Kidney capillary endothelial cell (primary cell): Measurements from ENCODE around the gene CMSS1.
A peak's percentile ranks its signal among the peaks of the same experiment; 100 is the strongest.

Source experiments
- DNase-seq: peaks from one replicate; pipeline ENCODE4 v3.0.0-alpha.2; 2018; ENCODE audit warnings: low spot score

The CMSS1 gene

DNA sequence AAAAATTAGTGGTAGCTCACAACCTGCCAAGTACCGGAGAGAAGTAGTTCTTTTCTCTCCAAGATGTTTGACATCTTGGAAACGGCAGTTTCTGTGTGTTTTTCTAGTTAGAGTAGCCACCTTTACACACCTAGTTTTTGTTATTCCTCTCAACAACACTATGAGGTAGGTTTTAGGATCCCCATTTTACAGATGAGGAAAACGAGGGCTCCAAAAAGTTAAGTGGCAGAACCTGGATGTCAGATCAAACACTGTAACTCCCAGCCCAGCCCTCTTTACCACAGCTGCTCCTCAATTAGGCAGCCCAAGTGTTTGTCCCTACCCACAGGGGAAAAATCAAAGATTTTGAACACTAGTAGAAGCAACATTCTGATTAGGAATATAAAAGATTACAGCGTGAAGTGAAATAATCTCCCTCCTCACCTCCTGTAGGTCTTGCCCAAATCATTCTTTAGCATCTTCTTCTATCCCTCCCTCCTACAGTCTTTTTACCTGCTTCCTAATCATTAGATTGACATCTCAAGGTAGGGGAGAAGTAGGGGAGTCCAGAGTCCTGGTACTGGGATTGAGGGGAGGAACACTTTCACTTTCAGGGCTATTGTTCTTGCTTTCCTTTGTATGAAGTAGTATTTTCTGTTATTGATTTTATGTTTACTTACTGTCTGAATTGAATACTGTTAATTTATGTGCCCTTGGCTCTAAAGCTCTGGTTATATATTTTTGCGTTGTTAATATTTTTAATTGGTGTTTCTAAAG, 142.6 kb downstream of the CMSS1 start:
- no peak for DNase-seq

DNA sequence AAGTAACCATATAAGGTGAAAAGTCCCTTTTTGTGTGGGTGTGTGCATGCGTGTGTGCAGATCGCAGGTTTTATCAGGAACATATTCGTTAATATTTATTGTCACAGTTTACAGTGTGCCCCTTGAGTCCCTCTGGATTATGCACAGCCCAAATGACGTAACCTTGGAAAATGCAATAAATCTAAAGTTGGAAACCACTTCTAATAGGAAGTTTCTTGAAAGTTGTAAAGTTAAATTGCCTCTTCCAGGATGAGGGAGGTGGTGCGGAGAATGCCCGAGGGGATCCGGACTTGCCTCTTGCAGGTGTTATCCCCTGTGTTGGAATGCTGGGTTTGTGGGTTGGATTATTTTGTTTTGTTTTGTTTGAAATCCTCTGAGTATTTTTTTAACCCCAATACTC, 143.3 kb downstream of the CMSS1 start:
- DNase-seq: no peak

GRCh38 chr3:99961756-99962515, 144.3 kb downstream of the CMSS1 start:
- DNase-seq: no peak

- DNase-seq: no peak
Observed at GRCh38 chr3:99962703-99963102, 145.0 kb downstream of the CMSS1 start.

DNA sequence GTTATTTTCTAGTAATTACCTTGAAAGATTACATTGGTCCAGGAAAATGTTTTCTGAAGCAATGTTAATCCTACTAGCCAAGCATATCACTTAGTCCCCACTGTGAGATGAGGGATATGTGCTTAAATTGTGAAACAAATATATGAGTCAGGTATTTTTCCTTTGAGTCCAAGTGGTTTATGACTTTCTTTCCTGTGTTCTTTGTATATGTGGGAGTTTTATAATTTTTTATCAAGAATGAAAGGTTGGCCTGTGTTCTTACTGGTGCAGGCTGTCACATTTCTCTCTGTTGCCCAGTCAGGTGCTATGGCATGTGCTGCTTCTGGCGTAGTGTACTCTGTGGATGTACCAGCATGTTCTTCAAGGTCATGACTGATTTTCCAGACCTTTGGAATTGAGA, 147.4 kb downstream of the CMSS1 start:
- peak; percentile 7 for DNase-seq

GRCh38 chr3:99965681-99966408, 148.2 kb downstream of the CMSS1 start:
- DNase-seq: no peak

DNA sequence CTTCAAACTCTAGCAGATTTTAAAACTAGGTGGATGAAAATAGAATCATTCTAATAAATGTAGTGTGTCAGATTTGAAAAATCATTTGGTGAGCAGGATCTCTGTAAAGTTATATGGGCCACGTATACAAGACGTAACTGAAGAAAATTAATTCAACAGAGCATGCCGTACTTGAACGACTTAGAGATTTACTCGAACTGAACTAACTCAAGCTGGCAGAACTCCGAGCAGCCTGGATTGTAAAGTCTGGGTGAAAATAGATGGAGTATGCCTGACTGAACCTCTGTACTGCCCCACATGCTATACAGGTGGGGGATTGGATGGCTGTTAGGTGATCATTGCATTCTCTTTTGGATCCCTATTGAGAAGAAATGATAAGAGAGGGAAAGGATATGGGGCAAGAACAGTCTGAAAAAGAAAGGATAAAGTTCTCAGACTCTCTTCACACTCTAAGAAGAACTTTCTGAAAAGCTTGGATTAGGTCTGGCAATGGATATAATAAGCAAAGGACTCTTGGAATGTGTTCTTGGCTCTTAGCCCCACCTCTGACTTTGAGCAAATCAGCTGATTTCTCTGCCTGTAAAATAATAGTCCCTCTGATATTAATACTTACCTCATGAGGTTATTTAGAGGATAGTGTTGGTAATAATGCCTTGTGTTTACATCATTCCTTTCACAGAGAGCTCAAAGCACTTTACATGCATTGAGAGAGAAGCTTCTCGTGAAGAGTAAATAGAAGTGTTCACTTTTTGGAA, 149.2 kb downstream of the CMSS1 start:
- DNase-seq: no peak

DNA sequence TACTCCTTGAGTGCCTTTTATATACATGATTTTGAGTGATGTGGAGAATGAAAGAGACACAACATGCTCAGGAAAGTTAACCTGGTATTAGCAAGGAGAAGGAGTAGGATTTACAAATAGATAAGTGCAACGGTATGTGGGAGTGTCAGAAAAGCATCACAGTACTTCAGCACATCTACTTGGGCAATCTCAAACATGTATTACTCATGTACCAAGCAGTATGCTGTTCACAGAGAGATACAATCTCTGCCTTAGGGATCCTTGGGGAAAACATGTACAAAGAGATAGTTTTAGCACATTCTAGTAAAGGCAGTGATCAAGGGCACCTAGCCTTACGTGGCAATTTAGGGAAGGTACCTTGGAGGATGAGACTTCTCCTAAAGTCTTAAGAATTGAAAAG, 150.1 kb downstream of the CMSS1 start:
- no peak for DNase-seq

DNA sequence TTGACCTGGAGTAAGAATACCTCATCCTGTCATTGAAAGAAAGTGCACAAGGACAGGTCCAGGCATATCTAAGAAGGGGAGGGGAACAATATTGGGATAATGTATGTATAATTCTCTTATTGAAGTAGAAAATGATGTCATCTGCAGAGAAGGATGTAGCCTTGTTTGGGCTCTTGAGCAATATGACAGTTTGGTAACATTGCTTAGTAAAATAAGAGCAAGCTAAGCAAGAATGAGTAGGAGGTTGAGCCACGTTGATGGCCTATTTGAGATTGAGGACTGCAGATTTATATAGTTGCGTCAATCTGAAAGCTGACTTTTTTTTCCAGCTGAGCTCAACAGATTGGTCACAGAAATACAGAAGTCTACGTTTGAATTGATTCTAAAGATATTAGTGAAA, 151.5 kb downstream of the CMSS1 start:
- DNase-seq: no peak

GRCh38 chr3:99970198-99970597, 152.5 kb downstream of the CMSS1 start:
- DNase-seq: no peak

DNA sequence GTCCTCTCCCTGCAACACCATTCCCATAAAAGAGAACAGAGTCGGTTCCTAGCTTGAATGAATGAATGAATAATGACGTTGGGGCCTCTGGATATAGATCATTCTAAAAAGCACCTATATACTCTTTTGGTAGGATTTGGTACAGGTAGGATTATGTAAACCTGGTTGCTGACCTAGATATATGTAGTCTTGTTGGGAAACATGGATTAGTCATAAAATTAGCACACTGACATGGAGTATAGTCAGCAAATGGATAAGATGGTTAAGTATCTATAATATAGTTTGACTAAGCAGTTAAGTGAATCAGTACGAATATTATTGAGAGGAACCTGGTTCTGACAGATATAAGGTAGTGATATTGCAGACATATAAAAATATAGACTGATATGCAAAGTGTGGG, 154.1 kb downstream of the CMSS1 start:
- no peak for DNase-seq

DNA sequence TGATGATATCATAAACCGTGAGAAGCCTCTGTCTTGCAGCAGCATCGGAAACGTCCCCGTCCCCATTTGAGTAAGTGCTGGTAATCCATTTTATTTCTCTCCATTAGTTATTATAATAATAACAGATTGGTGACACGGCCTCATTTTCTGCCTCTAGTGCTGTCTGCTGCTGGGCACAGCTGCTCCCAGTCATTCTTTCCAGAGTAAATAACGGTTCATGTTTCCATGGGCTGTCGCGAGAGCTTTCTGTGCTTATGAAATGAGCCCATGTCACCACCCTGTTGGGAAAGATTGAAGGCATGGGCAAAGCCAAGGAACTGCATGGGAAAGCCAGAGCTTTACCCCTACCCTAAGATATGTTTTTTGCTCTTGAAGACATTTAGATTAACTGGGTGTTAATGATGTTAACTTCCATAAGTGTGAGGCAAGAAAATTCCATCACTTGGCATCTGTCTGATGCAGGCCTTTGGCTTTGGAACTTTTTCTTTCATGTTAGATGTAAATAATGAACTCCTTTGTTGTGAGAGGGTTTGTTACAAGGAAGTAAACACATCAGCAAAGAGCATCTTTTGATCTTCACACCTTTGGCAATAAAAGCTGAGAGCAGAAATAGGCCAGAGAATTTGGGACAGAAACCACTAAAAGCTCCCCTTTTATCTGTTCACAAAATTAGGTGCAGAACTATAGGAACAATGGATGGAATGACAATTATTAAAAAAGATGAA, 154.9 kb downstream of the CMSS1 start:
- no peak for DNase-seq

DNA sequence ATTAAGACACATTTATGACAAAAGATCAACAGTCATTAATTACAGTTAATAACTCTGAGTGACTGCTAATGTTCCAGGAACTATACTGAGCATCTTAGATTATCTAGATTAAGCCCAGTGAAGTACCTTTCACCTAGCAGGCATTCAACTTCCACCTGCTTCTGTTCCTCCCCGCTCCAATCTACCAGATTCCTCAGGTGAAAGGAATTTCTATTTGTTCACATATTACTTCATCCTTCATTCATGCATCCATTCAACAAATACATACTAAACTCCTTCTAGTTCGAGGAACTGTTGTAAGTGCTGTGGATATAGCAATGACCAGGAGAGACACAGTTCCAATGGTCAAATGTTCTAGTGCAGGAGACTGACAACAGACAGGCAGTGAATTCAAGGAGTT, 157.3 kb downstream of the CMSS1 start:
- DNase-seq: no peak

- DNase-seq: no peak
Observed at GRCh38 chr3:99976584-99976983, 158.9 kb downstream of the CMSS1 start.

GRCh38 chr3:99978221-99978620, 160.6 kb downstream of the CMSS1 start:
- no peak for DNase-seq

GRCh38 chr3:99980606-99981005, 162.9 kb downstream of the CMSS1 start:
- DNase-seq: no peak

DNA sequence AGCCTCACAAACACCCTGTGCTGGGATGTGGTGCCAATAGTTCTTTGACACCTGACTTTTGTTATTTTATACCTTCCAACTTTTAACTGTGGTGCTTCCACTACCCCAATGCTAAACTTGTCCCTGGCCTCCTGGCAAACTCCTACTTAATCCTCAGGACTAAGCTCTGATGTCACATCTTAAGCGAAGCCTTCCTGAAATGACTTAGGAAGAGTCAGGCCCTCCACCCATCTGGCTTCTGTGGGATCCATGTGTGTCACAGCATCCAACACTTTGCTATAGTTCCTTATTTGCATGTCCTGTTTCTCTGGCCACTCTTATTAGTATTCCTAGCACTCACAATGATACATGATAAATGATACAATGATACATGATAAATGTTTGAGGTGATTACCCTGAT, 163.5 kb downstream of the CMSS1 start:
- no peak for DNase-seq

- DNase-seq: no peak
Observed at GRCh38 chr3:99982650-99983049, 165.0 kb downstream of the CMSS1 start.

DNA sequence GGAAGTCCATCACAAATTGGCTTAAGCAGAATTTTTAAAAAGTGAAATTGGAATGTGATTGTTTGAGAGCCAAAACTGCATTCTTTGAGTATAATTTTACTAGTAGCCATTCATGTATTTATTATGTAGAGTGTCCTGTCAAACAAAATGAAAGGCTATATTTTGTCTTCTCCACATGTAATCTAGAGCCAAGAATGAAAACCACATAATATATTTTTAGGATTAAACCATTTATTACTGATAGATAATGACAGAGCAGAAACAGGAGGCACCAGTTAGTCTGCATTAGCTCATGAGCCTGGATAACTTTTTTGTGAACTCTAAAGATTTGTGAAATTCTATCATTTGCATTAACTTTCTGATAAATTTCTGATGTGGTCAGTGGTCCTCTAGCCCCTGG, 166.5 kb downstream of the CMSS1 start:
- DNase-seq: no peak

GRCh38 chr3:99984668-99985067, 167.0 kb downstream of the CMSS1 start:
- no peak for DNase-seq

DNA sequence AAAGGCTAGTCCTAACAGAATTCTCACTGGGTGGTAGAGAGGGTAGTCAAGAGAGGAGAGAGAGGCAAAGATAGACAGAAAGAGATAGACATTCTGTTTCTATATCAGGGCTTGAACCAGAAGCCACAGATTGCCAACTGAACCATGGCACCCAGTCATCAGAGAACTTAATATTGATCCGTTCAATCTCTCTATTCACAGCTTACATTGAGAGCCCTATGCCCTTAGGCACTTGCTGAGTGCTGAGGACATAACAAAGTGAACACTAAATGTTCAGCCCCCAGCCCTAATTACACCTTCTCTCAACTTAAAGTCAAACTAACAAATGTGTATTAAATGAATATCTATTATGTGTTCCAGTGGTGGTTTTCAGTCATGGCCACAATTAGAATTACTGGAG, 172.5 kb downstream of the CMSS1 start:
- DNase-seq: no peak

DNA sequence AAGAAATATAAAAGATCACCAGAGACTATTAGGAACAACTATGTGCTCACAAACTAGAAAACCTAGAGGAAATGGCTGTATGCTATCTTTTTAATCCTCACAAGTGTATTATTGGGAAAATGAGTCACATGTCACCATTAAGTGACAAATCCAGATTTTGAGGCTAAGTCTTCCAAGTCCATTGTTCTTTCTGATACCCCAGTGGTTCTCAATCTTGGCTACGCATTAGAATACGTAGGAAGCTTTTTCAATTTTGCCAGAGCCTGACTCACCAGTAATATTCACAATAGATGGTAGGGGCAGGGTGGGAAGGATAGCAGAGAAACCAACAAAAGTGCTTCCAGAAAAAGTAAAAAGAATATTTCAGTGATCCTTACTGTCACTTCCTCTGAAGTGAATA, 179.6 kb downstream of the CMSS1 start:
- DNase-seq: peak; percentile 68
